PC-9 (cell line): ENCODE results near the gene SRSF7. TPM values are rescaled to one million over a fixed set of nuclear protein-coding genes. Genes with fewer than 3 reads are reported as not detected.
"Not testable (repeated sequence)": the region's sequence is repeated elsewhere in the genome, so short reads cannot be mapped to it uniquely, and the experiment has no call there.

ENCODE experiments used
- BruUV-seq: library from RNA; stranded (reverse); fragments of 400-500 nt; replicated peaks from 2 replicates; lab custom pipeline; 2021; lab: Mats Ljungman, UMichigan
- CTCF ChIA-PET: fragments of 300-600 bp; sonication (Branson Sonifier 250); formaldehyde crosslinking; loops from one replicate; lab custom pipeline; 2022; ENCODE audit warnings: antibody characterized with exemption; lab: Charles Lee
- POLR2A ChIA-PET: fragments of 300-600 bp; sonication (Branson Sonifier 250); formaldehyde crosslinking; loops from one replicate; lab custom pipeline; 2022; ENCODE audit warnings: antibody characterized with exemption; ENCODE audit not compliant: unreplicated experiment; lab: Charles Lee
- DNase-seq, 2 experiments: peaks; one replicate each; pipeline versions ENCODE4 v3.0.0 to v3.0.0-alpha.2; 2015 to 2022; ENCODE audit warnings: mixed read lengths in 1 of 2
- H2AFZ ChIP-seq: fragments of 200-600 bp; sonication (generic); 2 replicates; pipeline ENCODE4 v1.8.1; 2017; ENCODE audit warnings: antibody characterized with exemption
- H3F3A ChIP-seq: fragments of 200-600 bp; sonication (generic); 2 replicates; pipeline ENCODE4 v1.8.1; 2017; ENCODE audit warnings: antibody characterized with exemption, mild to moderate bottlenecking, low read depth; ENCODE audit not compliant: insufficient read depth
- H3K27ac ChIP-seq: fragments of 200-600 bp; sonication (generic); 2 replicates; pipeline ENCODE4 v1.6.1; 2016; ENCODE audit warnings: mixed run types
- H3K27me3 ChIP-seq: fragments of 200-600 bp; sonication (generic); 2 replicates; pipeline ENCODE4 v1.6.1; 2016; ENCODE audit warnings: low read depth, mixed run types; ENCODE audit not compliant: insufficient read depth
- H3K36me3 ChIP-seq: fragments of 200-600 bp; sonication (generic); 2 replicates; pipeline ENCODE4 v1.6.1; 2016; ENCODE audit warnings: low read depth, mixed run types
- H3K4me1 ChIP-seq: fragments of 200-600 bp; sonication (generic); replicated peaks from 2 replicates; pipeline ENCODE4 v1.6.1; 2016; ENCODE audit warnings: mixed run types; ENCODE audit not compliant: insufficient read depth
- H3K4me2 ChIP-seq: fragments of 200-600 bp; sonication (generic); 2 replicates; pipeline ENCODE4 v1.6.1; 2017; ENCODE audit warnings: mixed run types
- H3K4me3 ChIP-seq: fragments of 200-600 bp; sonication (generic); 2 replicates; pipeline ENCODE4 v1.6.1; 2016; ENCODE audit warnings: mixed run types
- H3K79me2 ChIP-seq: fragments of 200-600 bp; sonication (generic); 2 replicates; pipeline ENCODE4 v1.6.1; 2017; ENCODE audit warnings: low read depth, mixed run types
- H3K9me2 ChIP-seq: fragments of 200-600 bp; sonication (generic); 2 replicates; pipeline ENCODE4 v1.8.1; 2017; ENCODE audit warnings: mild to moderate bottlenecking; ENCODE audit not compliant: insufficient read depth
- H3K9me3 ChIP-seq: fragments of 200-600 bp; sonication (generic); 2 replicates; pipeline ENCODE4 v1.8.1; 2016; ENCODE audit warnings: low read depth; ENCODE audit not compliant: insufficient read depth
- H4K20me1 ChIP-seq: fragments of 200-600 bp; sonication (generic); 2 replicates; pipeline ENCODE4 v1.8.1; 2017; ENCODE audit not compliant: insufficient read depth
- EZH2 ChIP-seq: fragments of 200-600 bp; sonication (generic); IDR thresholded peaks from 2 replicates; pipeline ENCODE4 v1.8.0; 2017; ENCODE audit warnings: antibody characterized with exemption, low read depth
- intact Hi-C: fragments of 100-400 bp; cut with micrococcal nuclease; formaldehyde crosslinking; loops from one replicate; pipeline ENCODE4 v1.10.0; 2022; ENCODE audit not compliant: unreplicated experiment
- total RNA-seq: library from RNA; stranded (reverse); gene quantifications from 2 replicates; pipeline ENCODE4 v1.2.3, GENCODE V29; 2021
- TF ChIP-seq, protein P1 (sequence below): fragments of 200-600 bp; sonication (generic); conservative IDR thresholded peaks from 2 replicates; pipeline ENCODE4 v1.6.1; 2017; ENCODE audit warnings: mixed run types, antibody characterized with exemption, mild to moderate bottlenecking, moderate library complexity

The SRSF7 gene
- total RNA-seq, 1 experiment from 2014 or later = 111 TPM

DNA sequence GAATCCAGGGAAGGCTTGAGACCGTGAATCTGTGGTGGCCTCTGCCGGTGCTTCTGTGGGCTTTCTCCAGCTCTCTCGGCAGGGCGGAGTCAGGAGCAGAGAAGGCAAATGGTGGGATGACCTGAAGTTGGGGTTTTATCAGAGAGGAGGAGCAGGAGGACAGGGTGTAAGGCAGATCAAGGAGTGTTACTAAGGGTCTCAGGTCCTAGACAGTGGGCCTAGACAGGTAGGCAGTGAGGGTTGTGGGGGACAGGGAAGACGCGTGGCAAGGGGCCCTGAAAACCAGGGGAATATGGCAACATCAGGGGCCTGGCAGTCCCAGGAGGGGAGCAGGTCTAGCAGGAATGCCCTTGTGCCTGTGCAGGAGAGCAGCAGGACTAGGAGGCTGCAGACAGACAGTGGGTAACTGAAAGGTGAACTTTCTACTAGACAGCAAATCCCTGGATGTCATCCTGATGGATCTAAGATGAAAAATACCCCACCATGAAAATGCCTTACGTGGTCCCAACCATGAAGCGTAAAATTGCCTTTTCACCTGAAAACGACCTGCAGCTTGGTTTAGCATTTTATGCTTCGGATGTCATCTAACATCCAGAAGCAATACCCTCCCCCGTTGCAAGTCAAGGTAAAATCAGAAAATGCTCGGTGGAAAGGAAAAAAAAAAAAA, 42.1 kb downstream of the SRSF7 start:
- no peak overlapping the region for H3K4me2 ChIP-seq
- H3K4me3 ChIP-seq = no peak overlapping the region
- no peaks in the 10 kb centered on the region for H3K9me2 ChIP-seq
- H3K9me3 ChIP-seq = no peaks in the 10 kb centered on the region
- H3F3A ChIP-seq = no peaks in the 10 kb centered on the region
- H3K36me3 ChIP-seq = no peaks in the 10 kb centered on the region
- DNase-seq = no peak
- no peak overlapping the region for H2AFZ ChIP-seq
- ChIA-PET CTCF (no interaction called here), POLR2A (no interaction called here)
- no peaks in the 10 kb centered on the region for H4K20me1 ChIP-seq
- H3K27ac ChIP-seq = no peak overlapping the region
- no peaks in the 10 kb centered on the region for H3K79me2 ChIP-seq
- H3K4me1 ChIP-seq = no peaks in the 10 kb centered on the region
- H3K27me3 ChIP-seq = no peaks in the 10 kb centered on the region
- BruUV-seq = no TSS peak
- intact Hi-C loops = no loop called here
- no peak for TF ChIP-seq EZH2
- TF ChIP-seq, protein P1, sequence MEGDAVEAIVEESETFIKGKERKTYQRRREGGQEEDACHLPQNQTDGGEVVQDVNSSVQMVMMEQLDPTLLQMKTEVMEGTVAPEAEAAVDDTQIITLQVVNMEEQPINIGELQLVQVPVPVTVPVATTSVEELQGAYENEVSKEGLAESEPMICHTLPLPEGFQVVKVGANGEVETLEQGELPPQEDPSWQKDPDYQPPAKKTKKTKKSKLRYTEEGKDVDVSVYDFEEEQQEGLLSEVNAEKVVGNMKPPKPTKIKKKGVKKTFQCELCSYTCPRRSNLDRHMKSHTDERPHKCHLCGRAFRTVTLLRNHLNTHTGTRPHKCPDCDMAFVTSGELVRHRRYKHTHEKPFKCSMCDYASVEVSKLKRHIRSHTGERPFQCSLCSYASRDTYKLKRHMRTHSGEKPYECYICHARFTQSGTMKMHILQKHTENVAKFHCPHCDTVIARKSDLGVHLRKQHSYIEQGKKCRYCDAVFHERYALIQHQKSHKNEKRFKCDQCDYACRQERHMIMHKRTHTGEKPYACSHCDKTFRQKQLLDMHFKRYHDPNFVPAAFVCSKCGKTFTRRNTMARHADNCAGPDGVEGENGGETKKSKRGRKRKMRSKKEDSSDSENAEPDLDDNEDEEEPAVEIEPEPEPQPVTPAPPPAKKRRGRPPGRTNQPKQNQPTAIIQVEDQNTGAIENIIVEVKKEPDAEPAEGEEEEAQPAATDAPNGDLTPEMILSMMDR = no peak

DNA sequence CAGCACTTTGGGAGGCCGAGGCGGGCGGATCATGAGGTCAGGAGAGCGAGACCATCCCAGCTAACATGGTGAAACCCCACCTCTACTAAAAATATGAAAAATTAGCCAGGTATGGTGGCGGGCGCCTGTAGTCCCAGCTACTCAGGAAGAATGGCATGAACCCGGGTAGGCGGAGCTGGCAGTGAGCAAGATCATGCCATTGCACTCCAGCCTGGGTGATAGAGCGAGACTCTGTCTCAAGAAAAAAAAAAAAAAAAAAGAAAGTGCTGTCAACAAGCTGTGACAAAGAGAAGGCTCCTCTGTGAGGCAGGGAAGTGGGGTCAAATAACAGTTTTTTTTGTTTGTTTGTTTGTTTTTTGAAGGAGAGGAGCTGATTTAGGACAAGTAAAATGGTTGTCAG, 42.7 kb downstream of the SRSF7 start:
- DNase-seq, POLR2A ChIA-PET, H3K36me3 ChIP-seq, BruUV-seq, H3K4me2 ChIP-seq, H3K9me2 ChIP-seq, H3K79me2 ChIP-seq, H4K20me1 ChIP-seq, H3K4me1 ChIP-seq, H3K27ac ChIP-seq, H3K4me3 ChIP-seq, H3K27me3 ChIP-seq, H3K9me3 ChIP-seq, H2AFZ ChIP-seq, CTCF ChIA-PET, intact Hi-C loops, H3F3A ChIP-seq: not testable (repeated sequence)

DNA sequence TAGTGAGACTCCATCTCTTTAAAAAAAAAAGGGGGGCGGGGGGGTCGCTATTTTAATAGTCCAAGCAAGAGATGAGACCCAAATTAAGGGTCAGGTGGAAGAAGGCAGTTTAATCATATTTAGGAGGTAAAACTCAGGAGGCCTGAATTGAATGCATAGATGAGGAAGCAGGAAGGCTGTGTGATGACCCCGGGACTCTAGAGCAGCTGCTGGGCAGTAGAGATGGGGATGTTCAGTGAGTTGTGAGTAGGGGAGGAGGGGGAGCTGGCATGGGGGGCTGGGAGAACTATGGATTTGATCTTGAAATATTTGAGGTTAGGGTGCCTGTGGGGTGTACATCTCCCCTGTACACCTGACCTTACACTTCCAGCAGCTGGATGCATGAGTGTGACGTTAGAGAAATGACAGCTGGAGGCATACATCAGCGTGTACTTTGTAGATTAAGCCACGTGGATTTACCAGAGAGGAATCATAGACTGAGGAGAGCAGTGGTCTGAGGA, 44.3 kb downstream of the SRSF7 start:
- no peaks in the 10 kb centered on the region for H3K9me2 ChIP-seq
- H3K36me3 ChIP-seq = no peaks in the 10 kb centered on the region
- intact Hi-C loops = no loop called here
- H3K27ac ChIP-seq = no peak overlapping the region
- H4K20me1 ChIP-seq = no peaks in the 10 kb centered on the region
- DNase-seq = no peak
- no peaks in the 10 kb centered on the region for H3K9me3 ChIP-seq
- TF ChIP-seq, protein P1 = no peak
- no peak for TF ChIP-seq EZH2
- no peak overlapping the region for H3K4me2 ChIP-seq
- H3K4me3 ChIP-seq = no peak overlapping the region
- H3K27me3 ChIP-seq = no peaks in the 10 kb centered on the region
- CTCF ChIA-PET = no interaction called here
- POLR2A ChIA-PET = no interaction called here
- peaks cover 8% of the 10 kb centered on the region; the same call in 1 of the 2 replicates for H3K4me1 ChIP-seq
- H2AFZ ChIP-seq = no peak overlapping the region
- no TSS peak for BruUV-seq
- no peaks in the 10 kb centered on the region for H3F3A ChIP-seq
- H3K79me2 ChIP-seq = no peaks in the 10 kb centered on the region
